ENCODE measurements around the gene ZNF160. TPM values are rescaled to one million over a fixed set of nuclear protein-coding genes. Genes with fewer than 3 reads are reported as not detected.

Gene ZNF160
- polyA plus RNA-seq, 1 of the 3 experiments (the other 2 are of a cell fraction), result 10.1 TPM

GRCh38 chr19:53094754-53095575, 8.3 kb downstream of the ZNF160 start:
- Histone ChIP-seq H3K9me3 (no peaks in the 10 kb centered on the region), H3K27me3 (ENCODE audit: insufficient read depth) (no peaks in the 10 kb centered on the region), H3K4me2 (no peak overlapping the region), H3K9ac (no peak overlapping the region), H2AFZ (ENCODE audit: low read depth) (no peak overlapping the region), H3K27ac (ENCODE audit: low read depth in 2 of 2, low read length in 1 of 2) (no peak overlapping the region), H3K4me3 (ENCODE audit: low read depth in 2 of 2, low read length in 1 of 2) (no peak overlapping the region), H3K9me2 (no peaks in the 10 kb centered on the region), H3F3A (replicated peaks; ENCODE audit: insufficient read depth) (no peaks in the 10 kb centered on the region), H3K79me2 (ENCODE audit: insufficient read depth) (peaks cover 61% of the 10 kb centered on the region), H3K36me3 (replicated peaks in 1 of 2; ENCODE audit: control insufficient read depth in 1 of 2, insufficient read depth in 2 of 2, low read length in 1 of 2) (peaks cover 31 to 33% of the 10 kb centered on the region in 2 experiments), H3K4me1 (ENCODE audit: control insufficient read depth in 1 of 2, insufficient read depth in 2 of 2, low read depth in 1 of 2, low read length in 1 of 2) (no peaks in the 10 kb centered on the region), H4K20me1 (ENCODE audit: insufficient read depth) (peaks cover 4% of the 10 kb centered on the region; the same call in 1 of the 2 replicates)
- 95% methylated on average over 29 of the region's 29 CpGs for WGBS (ENCODE audit: low lambda C conversion rate)
- DNase-seq, result peak; percentile 58
- ChIA-PET POLR2A (no interaction called here), CTCF (interaction anchor here (1.0 kb wide), 1 partner anchor 17 kb away, joined by 4 read pairs; no protein-coding TSS in a partner anchor)
- no peak for TF ChIP-seq RXRA (IDR thresholded peaks at IDR 0.05; ENCODE audit: borderline replicate concordance, low read depth)
- TF ChIP-seq GABPA (IDR thresholded peaks at IDR 0.05; ENCODE audit: low read depth), result no peak
- no peak for TF ChIP-seq REST (IDR thresholded peaks at IDR 0.05; ENCODE audit: low read depth, low read length)
- no peak for TF ChIP-seq ZBTB33 (IDR thresholded peaks at IDR 0.05; ENCODE audit: borderline replicate concordance, low read depth)
- no peak for TF ChIP-seq RAD21 (IDR thresholded peaks at IDR 0.05; ENCODE audit: low read length)
- TF ChIP-seq POLR2AphosphoS5 (IDR thresholded peaks at IDR 0.05; ENCODE audit: low read depth, low read length), result no peak
- no peak for TF ChIP-seq PBX3 (IDR thresholded peaks at IDR 0.05)
- no peak for TF ChIP-seq GATA2 (CRISPR knock-in tag; IDR thresholded peaks at IDR 0.05)
- TF ChIP-seq TAF1 (IDR thresholded peaks at IDR 0.05; ENCODE audit: borderline replicate concordance, low read depth, low read length), result no peak
- no peak for TF ChIP-seq MEF2A (IDR thresholded peaks at IDR 0.05; ENCODE audit: borderline replicate concordance, low read depth)
- no peak for TF ChIP-seq USF1 (IDR thresholded peaks at IDR 0.05; ENCODE audit: borderline replicate concordance, low read depth)
- no peak for TF ChIP-seq USF2 (IDR thresholded peaks at IDR 0.05; ENCODE audit: borderline replicate concordance, low read depth, low read length)
- TF ChIP-seq RCOR1 (IDR thresholded peaks at IDR 0.05; ENCODE audit: low read length), result no peak
- TF ChIP-seq SMC3 (IDR thresholded peaks at IDR 0.05; ENCODE audit: low read depth, low read length), result no peak
- TF ChIP-seq CTCF (IDR thresholded peaks at IDR 0.05), result no peak

All from SK-N-SH (cell line).